Breast epithelium (tissue), 4 donors: ENCODE measurements around the gene TESK2. TPM values are rescaled to one million over a fixed set of nuclear protein-coding genes. Genes with fewer than 3 reads are reported as not detected.

Experiments
- DNase-seq, 2 donors: peaks; one replicate each; pipeline ENCODE4 v3.0.0-alpha.2; 2019; ENCODE audit warnings: low spot score in 2 of 2
- H3K27ac ChIP-seq, 2 donors: fragments of 200-600 bp; sonication (generic) in 1 of 2; one replicate each; pipeline ENCODE4 v1.5.1; 2016 to 2019; ENCODE audit warnings: mild to moderate bottlenecking in 1 of 2
- H3K27me3 ChIP-seq, 2 donors: fragments of 200-600 bp; sonication (generic) in 1 of 2; one replicate each; pipeline versions ENCODE4 v1.5.1 to v1.6.0; 2017 to 2019; ENCODE audit warnings: control low read depth in 1 of 2, mild to moderate bottlenecking in 1 of 2
- H3K36me3 ChIP-seq: fragments of 200-600 bp; one replicate; pipeline ENCODE4 v1.5.1; 2019
- H3K4me1 ChIP-seq, 2 donors: fragments of 200-600 bp; sonication (generic); one replicate each; pipeline ENCODE4 v1.5.1; 2016 to 2019; ENCODE audit warnings: control low read depth in 1 of 2
- H3K4me3 ChIP-seq, 3 donors: fragments of 200-600 bp; sonication (generic); 1 replicate in 2 of 3; 2 replicates in 1 of 3; pipeline ENCODE4 v1.5.1; 2016 to 2019; ENCODE audit warnings: mild to moderate bottlenecking in 3 of 3, moderate library complexity in 2 of 3
- H3K9me3 ChIP-seq, 2 donors: fragments of 200-600 bp; sonication (generic) in 1 of 2; one replicate each; pipeline ENCODE4 v1.5.1; 2016 to 2019; ENCODE audit warnings: control low read depth in 1 of 2
- CTCF ChIP-seq, 3 donors: fragments of 450-650 bp; IDR thresholded peaks; one replicate each; pipeline ENCODE4 v1.5.1; 2016 to 2017; ENCODE audit warnings: antibody characterized with exemption in 3 of 3, mild to moderate bottlenecking in 3 of 3, moderate library complexity in 3 of 3
- POLR2A ChIP-seq: fragments of 450-650 bp; IDR thresholded peaks from one replicate; pipeline ENCODE4 v1.6.1; 2016; ENCODE audit warnings: antibody characterized with exemption, mild to moderate bottlenecking, moderate library complexity
- POLR2AphosphoS5 ChIP-seq, 3 donors: sonication (generic); formaldehyde crosslinking; IDR thresholded peaks; one replicate each; pipeline ENCODE4 v1.6.1; 2017; ENCODE audit warnings: antibody characterized with exemption in 3 of 3
- intact Hi-C: fragments of 100-400 bp; cut with DNase I; formaldehyde crosslinking; loops from one replicate; pipeline ENCODE4 v1.15.1; 2023; ENCODE audit warnings: low total_unique reads
- total RNA-seq, 3 donors: library from RNA; depleted of rRNA; stranded (reverse); fragments of >200 nt; gene quantifications; one replicate each; pipeline ENCODE4 v1.1.0, GENCODE V29; 2016

Gene TESK2
- total RNA-seq, 3 donors from 2014 or later = 6.2 to 19.2 (median 11.1) TPM

GRCh38 chr1:45317166-45317565 is 173.8 kb downstream of the TESK2 start:
- Histone ChIP-seq H3K9me3 (no peaks in the 10 kb centered on the region), H3K4me3 (no peak overlapping the region), H3K27ac (no peak overlapping the region), H3K4me1 (no peaks in the 10 kb centered on the region), H3K36me3 (no peaks in the 10 kb centered on the region), H3K27me3 (no peaks in the 10 kb centered on the region)
- TF ChIP-seq POLR2A (no peak), POLR2AphosphoS5 (IDR thresholded peaks at IDR 0.05) (no peak), CTCF (IDR thresholded peaks at IDR 0.05) (no peak)
- DNase-seq = no peak
- intact Hi-C loops = no loop called here

- no peaks in the 10 kb centered on the region for H3K4me1 ChIP-seq
- no peak for TF ChIP-seq CTCF (IDR thresholded peaks at IDR 0.05)
- TF ChIP-seq POLR2AphosphoS5 (IDR thresholded peaks at IDR 0.05) = no peak
- TF ChIP-seq POLR2A = no peak
- no peaks in the 10 kb centered on the region for H3K27me3 ChIP-seq
- no peak overlapping the region for H3K27ac ChIP-seq
- intact Hi-C loops = no loop called here
- no peak overlapping the region for H3K4me3 ChIP-seq
- no peak for DNase-seq
- H3K36me3 ChIP-seq = no peaks in the 10 kb centered on the region
- no peaks in the 10 kb centered on the region for H3K9me3 ChIP-seq
Observed at GRCh38 chr1:45314266-45314665, 176.7 kb downstream of the TESK2 start.

GRCh38 chr1:45306905-45307304 is 184.1 kb downstream of the TESK2 start:
- Histone ChIP-seq H3K4me1 (peaks cover 0 to 6% of the 10 kb centered on the region in 2 donors), H3K27me3 (no peaks in the 10 kb centered on the region), H3K27ac (no peak overlapping the region), H3K9me3 (no peaks in the 10 kb centered on the region), H3K36me3 (no peaks in the 10 kb centered on the region), H3K4me3 (no peak overlapping the region)
- TF ChIP-seq CTCF (IDR thresholded peaks at IDR 0.05) (no peak), POLR2AphosphoS5 (IDR thresholded peaks at IDR 0.05) (no peak), POLR2A (no peak)
- no peak for DNase-seq
- intact Hi-C loops = no loop called here

GRCh38 chr1:45306319-45306718 is 184.6 kb downstream of the TESK2 start:
- DNase-seq = no peak
- H3K4me1 ChIP-seq = peaks cover 0 to 6% of the 10 kb centered on the region in 2 donors
- H3K36me3 ChIP-seq = no peaks in the 10 kb centered on the region
- H3K27ac ChIP-seq = no peak overlapping the region
- no peaks in the 10 kb centered on the region for H3K9me3 ChIP-seq
- no peaks in the 10 kb centered on the region for H3K27me3 ChIP-seq
- intact Hi-C loops = no loop called here
- no peak for TF ChIP-seq CTCF (IDR thresholded peaks at IDR 0.05)
- no peak for TF ChIP-seq POLR2A
- TF ChIP-seq POLR2AphosphoS5 (IDR thresholded peaks at IDR 0.05) = no peak
- H3K4me3 ChIP-seq = no peak overlapping the region

GRCh38 chr1:45305231-45305630 is 185.7 kb downstream of the TESK2 start:
- Histone ChIP-seq H3K27me3 (no peaks in the 10 kb centered on the region), H3K9me3 (no peaks in the 10 kb centered on the region), H3K27ac (no peak overlapping the region), H3K4me3 (no peak overlapping the region), H3K4me1 (peaks cover 0 to 6% of the 10 kb centered on the region in 2 donors), H3K36me3 (no peaks in the 10 kb centered on the region)
- TF ChIP-seq POLR2A = no peak
- no peak for TF ChIP-seq CTCF (IDR thresholded peaks at IDR 0.05)
- TF ChIP-seq POLR2AphosphoS5 (IDR thresholded peaks at IDR 0.05) = no peak
- no peak for DNase-seq
- intact Hi-C loops = no loop called here
